Measurements from ENCODE around the gene TGM2. TPM values are rescaled to one million over a fixed set of nuclear protein-coding genes. Genes with fewer than 3 reads are reported as not detected.

Gene TGM2
- polyA plus RNA-seq, 2 of the 4 experiments (the other 2 are of a cell fraction): 173 to 441 TPM

- WGBS (ENCODE audit: missing lambda C conversion rate): 28% methylated on average over 19 of the region's 22 CpGs
- FAIRE-seq (no peak), ATAC-seq (peak; percentile 60 to 72), DNase-seq (ENCODE audit: low read depth in 1 of 2, low spot score in 1 of 2) (peak; percentile 72 to 74)
- Histone ChIP-seq H3K4me2 (peak overlapping the region; percentile 84), H3K4me3 (0 out of 3 replicates have a peak overlapping the region, but pooled peaks have one; percentile 4), H3K27ac (peak overlapping the region; percentile 84 to 87), H3K4me1 (peaks cover 78% of the 10 kb centered on the region), H3K9me3 (no peaks in the 10 kb centered on the region)
- POLR2A ChIA-PET: interaction anchor here (1.4 kb wide), 1 partner anchor 95 kb away, joined by 5 read pairs; no protein-coding TSS in a partner anchor
- CTCF ChIA-PET: interaction anchor here (0.7 to 32.6 kb wide), 7 partner anchors 11 to 266 kb away, joined by 3 to 818 read pairs (median 5); partner anchors contain the start of gene TGM2
- TF ChIP-seq FOSL2 (IDR thresholded peaks at IDR 0.05): no peak
- peak; percentile 1; the same call in 1 of the 2 replicates for TF ChIP-seq FOSL2 (CRISPR knock-in tag; IDR thresholded peaks at IDR 0.05)
- TF ChIP-seq EP300 (IDR thresholded peaks at IDR 0.05): peak in 1 of 2 experiments; percentile 19; a peak in 1 of 5 replicates
- peak; percentile 38; the same call in 1 of the 2 replicates for TF ChIP-seq HOXB5 (CRISPR knock-in tag; IDR thresholded peaks at IDR 0.05)
- TF ChIP-seq GATA3 (IDR thresholded peaks at IDR 0.05; ENCODE audit: borderline replicate concordance): 0 out of 2 replicates have a peak, but pooled peaks have one; percentile 20
- 0 out of 2 replicates have a peak, but pooled peaks have one; percentile 7 for TF ChIP-seq JUNB (IDR thresholded peaks at IDR 0.05)
- peak; percentile 38; the same call in 1 of the 2 replicates for TF ChIP-seq MAX (IDR thresholded peaks at IDR 0.05)
- TF ChIP-seq CHD4 (IDR thresholded peaks at IDR 0.05; ENCODE audit: borderline replicate concordance): no peak
- TF ChIP-seq ESRRA (IDR thresholded peaks at IDR 0.05; ENCODE audit: borderline replicate concordance, low read length): no peak
- peak; percentile 4 to 55; a peak in 2 of 5 replicates for TF ChIP-seq JUN (IDR thresholded peaks at IDR 0.05)
Observed at GRCh38 chr20:38152621-38153221, 12.3 kb downstream of the TGM2 start.

GRCh38 chr20:38152175-38152620, 12.9 kb downstream of the TGM2 start:
- POLR2A ChIA-PET: interaction anchor here (1.4 kb wide), 1 partner anchor 95 kb away, joined by 5 read pairs; no protein-coding TSS in a partner anchor
- H3K4me3 ChIP-seq: 0 out of 3 replicates have a peak overlapping the region, but pooled peaks have one; percentile 4
- no peak for FAIRE-seq

More at GRCh38 chr20:38152175-38152620, 12.9 kb downstream of the TGM2 start:
- DNase-seq (ENCODE audit: low read depth in 1 of 2, low spot score in 1 of 2) (peak; percentile 65 to 70), ATAC-seq (peak; percentile 26 to 45; a peak in 5 of 6 replicates)
- H3K27ac ChIP-seq: peak overlapping the region; percentile 84 to 87
- H3K4me2 ChIP-seq: peak overlapping the region; percentile 84
- H3K9me3 ChIP-seq: no peaks in the 10 kb centered on the region
- WGBS (ENCODE audit: missing lambda C conversion rate): 15% methylated on average over 7 of the region's 7 CpGs
- TF ChIP-seq EP300 (IDR thresholded peaks at IDR 0.05) (peak in 1 of 2 experiments; percentile 45; a peak in 1 of 5 replicates), ZC3H11A (IDR thresholded peaks at IDR 0.05) (no peak), RAD21 (conservative IDR thresholded peaks at IDR 0.05 in 1 of 2, IDR thresholded peaks at IDR 0.05 in 1 of 2) (no peak), JUNB (IDR thresholded peaks at IDR 0.05) (peak; percentile 19; the same call in 1 of the 2 replicates), HOXA7 (CRISPR knock-in tag; IDR thresholded peaks at IDR 0.05) (no peak), JUN (IDR thresholded peaks at IDR 0.05) (0 out of 5 replicates have a peak, but pooled peaks of 1 of the 2 experiments have one; percentile 11), MAX (IDR thresholded peaks at IDR 0.05) (no peak), CTCF (IDR thresholded peaks at IDR 0.05) (no peak), EHF (CRISPR knock-in tag; IDR thresholded peaks at IDR 0.05) (no peak), FOSL2 (IDR thresholded peaks at IDR 0.05) (no peak), FOSL2 (CRISPR knock-in tag; IDR thresholded peaks at IDR 0.05) (0 out of 2 replicates have a peak, but pooled peaks have one; percentile 22), ZNF302 (CRISPR knock-in tag; IDR thresholded peaks at IDR 0.05) (no peak), NPAS2 (CRISPR knock-in tag; IDR thresholded peaks at IDR 0.05; ENCODE audit: borderline replicate concordance) (no peak), TFCP2L1 (CRISPR knock-in tag; IDR thresholded peaks at IDR 0.05) (no peak), E2F6 (IDR thresholded peaks at IDR 0.05; ENCODE audit: borderline replicate concordance, low read depth) (no peak; the same call in 1 of the 2 replicates), HMGXB4 (CRISPR knock-in tag; IDR thresholded peaks at IDR 0.05; ENCODE audit: borderline replicate concordance) (no peak), HOXB5 (CRISPR knock-in tag; IDR thresholded peaks at IDR 0.05) (no peak), USF2 (IDR thresholded peaks at IDR 0.05) (no peak)
- peaks cover 73% of the 10 kb centered on the region for H3K4me1 ChIP-seq
- CTCF ChIA-PET: interaction anchor here (0.7 to 32.6 kb wide), 8 partner anchors 12 to 588 kb away, joined by 3 to 818 read pairs (median 5); partner anchors contain the start of gene TGM2
